ENCODE measurements around the gene PTPRN2. TPM values are rescaled to one million over a fixed set of nuclear protein-coding genes. Genes with fewer than 3 reads are reported as not detected.

PTPRN2 gene
- total and polyA plus RNA-seq, 2 donors (not counting 3 experiments of a cell fraction or from before 2014, with no cell fraction given): 0.62 to 0.88 TPM

- no TSS peak for BruUV-seq (replicated peaks)
- H3K4me2 ChIP-seq (ENCODE audit: insufficient read depth, low read length): no peak overlapping the region
- no peak for TF ChIP-seq CTCF (IDR thresholded peaks at IDR 0.05; ENCODE audit: extremely low read depth in 1 of 2, insufficient read depth in 1 of 2, low read depth in 1 of 2, low read length in 2 of 2)
- TF ChIP-seq JUN (IDR thresholded peaks at IDR 0.05; ENCODE audit: borderline replicate concordance, insufficient read depth, insufficient read length, low read depth): no peak
- no peak for TF ChIP-seq POLR2A (IDR thresholded peaks at IDR 0.05; ENCODE audit: low read depth, low read length)
- TF ChIP-seq FOS (IDR thresholded peaks at IDR 0.05; ENCODE audit: borderline replicate concordance, insufficient read depth, low read length): no peak
- no peak for TF ChIP-seq MAX (IDR thresholded peaks at IDR 0.05; ENCODE audit: insufficient read depth, insufficient read length)
- TF ChIP-seq MYC (IDR thresholded peaks at IDR 0.05; ENCODE audit: low read depth, low read length): no peak
- no peak for TF ChIP-seq EZH2 (IDR thresholded peaks at IDR 0.05; ENCODE audit: borderline replicate concordance, low read depth, low read length, severe bottlenecking)
- TF ChIP-seq GATA2 (IDR thresholded peaks at IDR 0.05; ENCODE audit: insufficient read depth, insufficient read length, low read depth, low read length): no peak
- TF ChIP-seq POLR2AphosphoS5 (IDR thresholded peaks at IDR 0.05; ENCODE audit: insufficient read depth, low read depth, low read length): no peak
- no peak overlapping the region for H2AFZ ChIP-seq (ENCODE audit: low read depth, low read length)
- H3K4me1 ChIP-seq (ENCODE audit: control insufficient read depth, extremely low read depth, insufficient read depth, low read length): no peaks in the 10 kb centered on the region
- no peak for FAIRE-seq
- intact Hi-C loops (cut with micrococcal nuclease) (no loop called here), dilution Hi-C loops (cut with MboI; ENCODE audit: extremely low pct_ligation_motif_present, low sequenced_read_pairs) (no loop called here)
- H3K4me3 ChIP-seq (replicated peaks in 1 of 3; ENCODE audit: insufficient read depth in 1 of 3, low read depth in 1 of 3, low read length in 3 of 3): no peak overlapping the region
- no peak overlapping the region for H3K27ac ChIP-seq (ENCODE audit: insufficient read depth, low read depth, low read length)
- H3K36me3 ChIP-seq (ENCODE audit: control insufficient read depth in 2 of 2, extremely low read depth in 1 of 2, insufficient read depth in 2 of 2, low read length in 2 of 2): no peaks in the 10 kb centered on the region
- no peak overlapping the region for H3K9ac ChIP-seq (replicated peaks; ENCODE audit: extremely low read depth, insufficient read depth, low read length)
- no peaks in the 10 kb centered on the region for H3K79me2 ChIP-seq (ENCODE audit: control insufficient read depth, insufficient read depth, low read length)
- peaks cover 6% of the 10 kb centered on the region for H3K9me3 ChIP-seq (replicated peaks; ENCODE audit: control insufficient read depth, insufficient read depth, low read length)
- no peaks in the 10 kb centered on the region for H3K27me3 ChIP-seq (ENCODE audit: control insufficient read depth in 2 of 2, insufficient read depth in 2 of 2, low read length in 2 of 2)
- H4K20me1 ChIP-seq (replicated peaks; ENCODE audit: control insufficient read depth, extremely low read depth, insufficient read depth, low read length): no peaks in the 10 kb centered on the region
- ChIA-PET POLR2A (no interaction called here), CTCF (no interaction called here)
- no peaks in the 10 kb centered on the region for H3K9me1 ChIP-seq (replicated peaks; ENCODE audit: control insufficient read depth, extremely low read depth, insufficient read depth, low read length)
- DNase-seq (ENCODE audit: low read depth, low spot score): no peak
Observed at GRCh38 chr7:157923903-157924630, 663.6 kb downstream of the PTPRN2 start.

All from endothelial cell of umbilical vein (primary cell).